ENCODE results near the gene SLC34A3.

DNA sequence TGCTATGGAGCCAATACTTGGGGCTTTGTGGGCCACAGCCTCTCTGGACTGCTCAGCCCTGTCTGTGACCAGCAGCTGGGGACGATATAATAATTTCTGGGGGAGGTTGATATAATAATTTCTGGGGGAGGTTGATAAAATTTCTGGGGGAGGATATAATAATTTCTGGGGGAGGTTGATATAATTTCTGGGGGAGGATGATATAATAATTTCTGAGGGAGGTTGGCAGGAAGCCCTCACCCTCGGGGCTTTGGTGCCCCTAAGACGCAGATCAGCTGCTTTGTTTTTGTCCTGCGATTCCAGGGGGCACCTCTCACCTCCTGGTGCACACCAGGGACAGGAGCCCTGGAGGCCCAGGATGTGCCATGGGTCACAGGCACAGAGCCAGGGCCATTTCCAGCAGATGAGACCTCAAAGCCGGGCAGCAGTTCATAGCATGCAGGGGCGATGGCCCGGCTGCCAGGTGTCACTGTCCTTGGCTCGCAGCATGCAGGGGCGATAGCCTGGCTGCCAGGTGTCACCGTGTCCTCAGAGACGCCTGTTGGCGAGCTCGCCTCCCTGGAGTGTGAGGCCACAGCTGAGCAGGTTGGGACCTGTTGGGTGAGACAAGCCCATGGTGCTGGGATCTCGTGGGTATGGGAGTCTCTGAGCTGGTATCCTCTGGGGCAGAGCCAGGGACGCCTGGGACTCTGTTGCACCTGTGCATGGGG lies 43.1 kb downstream of the SLC34A3 start:
- TF ChIP-seq, protein P1, sequence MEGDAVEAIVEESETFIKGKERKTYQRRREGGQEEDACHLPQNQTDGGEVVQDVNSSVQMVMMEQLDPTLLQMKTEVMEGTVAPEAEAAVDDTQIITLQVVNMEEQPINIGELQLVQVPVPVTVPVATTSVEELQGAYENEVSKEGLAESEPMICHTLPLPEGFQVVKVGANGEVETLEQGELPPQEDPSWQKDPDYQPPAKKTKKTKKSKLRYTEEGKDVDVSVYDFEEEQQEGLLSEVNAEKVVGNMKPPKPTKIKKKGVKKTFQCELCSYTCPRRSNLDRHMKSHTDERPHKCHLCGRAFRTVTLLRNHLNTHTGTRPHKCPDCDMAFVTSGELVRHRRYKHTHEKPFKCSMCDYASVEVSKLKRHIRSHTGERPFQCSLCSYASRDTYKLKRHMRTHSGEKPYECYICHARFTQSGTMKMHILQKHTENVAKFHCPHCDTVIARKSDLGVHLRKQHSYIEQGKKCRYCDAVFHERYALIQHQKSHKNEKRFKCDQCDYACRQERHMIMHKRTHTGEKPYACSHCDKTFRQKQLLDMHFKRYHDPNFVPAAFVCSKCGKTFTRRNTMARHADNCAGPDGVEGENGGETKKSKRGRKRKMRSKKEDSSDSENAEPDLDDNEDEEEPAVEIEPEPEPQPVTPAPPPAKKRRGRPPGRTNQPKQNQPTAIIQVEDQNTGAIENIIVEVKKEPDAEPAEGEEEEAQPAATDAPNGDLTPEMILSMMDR (IDR thresholded peaks at IDR 0.05; ENCODE audit: low read length) = no peak
- TF ChIP-seq EZH2 (IDR thresholded peaks at IDR 0.05; ENCODE audit: borderline replicate concordance, low read length) = no peak
